Testis (tissue), 3 donors: ENCODE measurements around the gene ACTMAP. TPM values are rescaled to one million over a fixed set of nuclear protein-coding genes. Genes with fewer than 3 reads are reported as not detected.

Experiments
- DNase-seq: peaks from one replicate; pipeline ENCODE4 v3.0.0-alpha.2; 2019
- H3K27ac ChIP-seq, 2 donors: fragments of 200-600 bp; sonication (generic); one replicate each; pipeline ENCODE4 v1.5.1; 2019
- H3K27me3 ChIP-seq: fragments of 200-600 bp; sonication (generic); one replicate; pipeline ENCODE4 v1.5.1; 2019
- H3K36me3 ChIP-seq: fragments of 200-600 bp; sonication (generic); one replicate; pipeline ENCODE4 v1.5.1; 2017; ENCODE audit warnings: low read depth; ENCODE audit errors: missing control alignments
- H3K4me1 ChIP-seq: fragments of 200-600 bp; sonication (generic); one replicate; pipeline ENCODE4 v1.5.1; 2019
- H3K4me3 ChIP-seq, 2 donors: fragments of 200-600 bp; sonication (generic); one replicate each; pipeline ENCODE4 v1.5.1; 2017 to 2019
- H3K9me3 ChIP-seq: fragments of 200-600 bp; sonication (generic); one replicate; pipeline ENCODE4 v1.5.1; 2017
- CTCF ChIP-seq, 3 experiments: fragments of 450-650 bp in 2 of 3; fragments of 200-600 bp in 1 of 3; sonication (generic) in 1 of 3; IDR thresholded peaks; one replicate each; pipeline ENCODE4 v1.5.1; 2016 to 2019; ENCODE audit warnings: antibody characterized with exemption in 3 of 3, mild to moderate bottlenecking in 2 of 3, moderate library complexity in 1 of 3
- POLR2A ChIP-seq: fragments of 450-650 bp; IDR thresholded peaks from one replicate; pipeline ENCODE4 v1.6.1; 2017; ENCODE audit warnings: antibody characterized with exemption, mild to moderate bottlenecking, moderate library complexity
- whole genome bisulfite sequencing, 2 donors: methylation state at CpG; one replicate each; pipeline ENCODE4 v1.1.5; 2018; 5-methylcytosine and 5-hydroxymethylcytosine counted together
- intact Hi-C: fragments of 100-400 bp; cut with DNase I; formaldehyde crosslinking; loops from one replicate; pipeline ENCODE4 v1.15.1; 2023; ENCODE audit warnings: low total_unique reads
- polyA plus RNA-seq: library from polyadenylated mRNA; stranded (reverse); fragments of 350-450 nt; fragmentation: Illumina TruSeq; extraction: RNeasy Lipid Tissue Mini Kit (QIAGEN cat#74804); gene quantifications from one replicate; pipeline ENCODE4 v1.2.3, GENCODE V29; 2014; ENCODE audit warnings: low read depth, low replicate concordance; ENCODE audit not compliant: insufficient read depth
- total RNA-seq, 2 donors: library from RNA; depleted of rRNA; stranded (reverse); fragments of >200 nt; gene quantifications; one replicate each; pipeline ENCODE4 v1.2.3, GENCODE V29; 2016

ACTMAP gene
- total and polyA plus RNA-seq, 3 donors from 2014 or later, result 14.8 to 21.5 (median 17.7) TPM

GRCh38 chr19:40745402-40745780 is 4.9 kb downstream of the ACTMAP start:
- Histone ChIP-seq H3K9me3 (no peaks in the 10 kb centered on the region), H3K27me3 (no peaks in the 10 kb centered on the region), H3K27ac (peak overlapping the region in 1 of 2 donors; percentile 41), H3K4me3 (no peak overlapping the region), H3K4me1 (peaks cover 28% of the 10 kb centered on the region), H3K36me3 (no peaks in the 10 kb centered on the region)
- intact Hi-C loops, result no loop called here
- WGBS, 2 donors, result 69 to 80% methylated on average over 7 of the region's 7 CpGs
- no peak for TF ChIP-seq POLR2A
- TF ChIP-seq CTCF (IDR thresholded peaks at IDR 0.05), result no peak
- DNase-seq, result no peak

GRCh38 chr19:40744554-40745401 is 5.5 kb downstream of the ACTMAP start:
- H3K27ac ChIP-seq, result peak overlapping the region in 1 of 2 donors; percentile 41
- intact Hi-C loops, result no loop called here
- DNase-seq, result no peak
- no peak for TF ChIP-seq POLR2A
- TF ChIP-seq CTCF (IDR thresholded peaks at IDR 0.05), result no peak
- no peak overlapping the region for H3K4me3 ChIP-seq
- no peaks in the 10 kb centered on the region for H3K9me3 ChIP-seq
- H3K4me1 ChIP-seq, result peaks cover 30% of the 10 kb centered on the region
- H3K27me3 ChIP-seq, result no peaks in the 10 kb centered on the region
- WGBS, 2 donors, result 74 to 79% methylated on average over 10 to 15 of the region's 17 CpGs
- no peaks in the 10 kb centered on the region for H3K36me3 ChIP-seq

- no peak for TF ChIP-seq POLR2A
- no peak for TF ChIP-seq CTCF (IDR thresholded peaks at IDR 0.05)
- intact Hi-C loops, result no loop called here
- Histone ChIP-seq H3K36me3 (no peaks in the 10 kb centered on the region), H3K27ac (no peak overlapping the region), H3K9me3 (no peaks in the 10 kb centered on the region), H3K4me1 (peaks cover 23% of the 10 kb centered on the region), H3K27me3 (no peaks in the 10 kb centered on the region), H3K4me3 (no peak overlapping the region)
- 91 to 95% methylated on average over 7 to 10 of the region's 10 CpGs for WGBS, 2 donors
- DNase-seq, result no peak
Measured at GRCh38 chr19:40743926-40744325, 6.4 kb downstream of the ACTMAP start.

- TF ChIP-seq CTCF (IDR thresholded peaks at IDR 0.05) (no peak), POLR2A (no peak)
- Histone ChIP-seq H3K27me3 (no peaks in the 10 kb centered on the region), H3K4me3 (no peak overlapping the region), H3K27ac (no peak overlapping the region), H3K36me3 (no peaks in the 10 kb centered on the region), H3K9me3 (no peaks in the 10 kb centered on the region), H3K4me1 (peaks cover 23% of the 10 kb centered on the region)
- DNase-seq, result no peak
- WGBS, 2 donors, result 89 to 97% methylated on average over 10 to 12 of the region's 12 CpGs
- intact Hi-C loops, result no loop called here
Measured at GRCh38 chr19:40742886-40743285, 7.4 kb downstream of the ACTMAP start.

- no peaks in the 10 kb centered on the region for H3K36me3 ChIP-seq
Measured at GRCh38 chr19:40742477-40742876, 7.8 kb downstream of the ACTMAP start.

More at GRCh38 chr19:40742477-40742876, 7.8 kb downstream of the ACTMAP start:
- DNase-seq, result no peak
- Histone ChIP-seq H3K27me3 (no peaks in the 10 kb centered on the region), H3K4me3 (no peak overlapping the region), H3K9me3 (no peaks in the 10 kb centered on the region), H3K27ac (no peak overlapping the region), H3K4me1 (peaks cover 23% of the 10 kb centered on the region)
- intact Hi-C loops, result no loop called here
- 88 to 92% methylated on average over 6 to 16 of the region's 17 CpGs for WGBS, 2 donors
- TF ChIP-seq POLR2A (no peak), CTCF (IDR thresholded peaks at IDR 0.05) (no peak)
